Posterior cingulate gyrus (tissue), 11 donors: ENCODE results near the gene LANCL3.
A peak's percentile ranks its signal among the peaks of the same experiment; 100 is the strongest.

Source experiments
- DNase-seq, 10 donors: peaks; one replicate each; pipeline versions ENCODE4 v3.0.0 to v3.0.0-alpha.2; 2020 to 2021; ENCODE audit warnings: mixed read lengths in 3 of 10
- intact Hi-C: fragments of 100-400 bp; cut with DNase I; formaldehyde crosslinking; loops from one replicate; pipeline ENCODE4 v1.15.1; 2023

The LANCL3 gene

DNA sequence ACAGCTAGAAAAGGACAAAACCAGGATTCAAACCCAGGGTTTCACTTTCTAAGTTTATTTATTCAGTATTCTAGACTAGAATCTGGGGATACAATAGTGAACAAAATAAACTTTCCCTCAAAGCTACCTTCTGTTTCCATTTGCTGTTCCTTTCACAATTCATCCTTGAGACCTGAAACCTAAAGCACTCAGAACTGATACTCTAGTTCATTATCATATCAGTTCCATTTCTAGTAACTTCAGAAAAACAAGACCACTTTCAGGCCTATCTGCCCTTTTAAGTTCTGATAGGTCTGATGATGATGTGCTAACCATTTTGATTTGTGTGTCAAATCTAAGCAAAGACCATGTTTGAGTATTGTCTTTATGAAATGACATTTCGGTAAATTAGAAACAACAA lies 106.3 kb downstream of the LANCL3 start:
- intact Hi-C loops, result no loop called here
- no peak for DNase-seq

DNA sequence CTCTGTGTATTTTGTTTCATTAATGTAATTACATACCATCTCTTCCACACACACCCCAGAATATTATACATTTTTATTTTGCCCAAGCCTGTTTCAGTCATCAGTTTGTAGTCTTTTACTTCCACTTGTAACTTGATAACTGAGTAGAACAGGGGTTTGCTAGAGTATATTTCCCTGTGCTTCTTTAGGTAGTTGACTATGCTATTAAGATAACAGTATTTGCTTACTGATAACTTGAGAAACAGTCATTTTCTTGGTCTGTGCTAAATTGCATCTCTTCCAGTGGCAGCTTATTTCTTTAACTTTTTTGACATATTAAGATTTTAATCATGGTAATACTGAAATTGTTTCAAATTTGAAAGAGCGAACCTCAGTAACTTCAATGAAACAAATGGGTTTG lies 107.1 kb downstream of the LANCL3 start:
- intact Hi-C loops, result no loop called here
- DNase-seq, result no peak

DNA sequence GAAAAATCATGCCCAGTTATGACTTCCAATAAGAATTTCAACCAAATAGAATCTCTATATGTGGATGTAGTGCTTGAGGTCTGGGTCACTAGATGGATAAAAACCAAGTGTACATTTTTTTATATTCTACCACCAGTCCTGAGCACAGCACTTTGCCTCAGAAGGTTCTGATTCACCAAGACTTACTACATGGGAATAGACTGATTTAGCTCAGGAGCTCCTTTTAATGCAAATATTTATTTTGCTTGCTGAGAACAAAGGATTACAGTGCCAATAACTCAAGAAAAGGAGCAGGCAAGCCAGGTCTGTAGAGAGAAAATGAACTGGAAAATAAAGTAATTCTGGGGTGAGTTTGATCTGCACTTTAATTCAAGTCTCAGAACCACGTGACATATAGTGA lies 107.8 kb downstream of the LANCL3 start:
- intact Hi-C loops, result no loop called here
- DNase-seq, result no peak

DNA sequence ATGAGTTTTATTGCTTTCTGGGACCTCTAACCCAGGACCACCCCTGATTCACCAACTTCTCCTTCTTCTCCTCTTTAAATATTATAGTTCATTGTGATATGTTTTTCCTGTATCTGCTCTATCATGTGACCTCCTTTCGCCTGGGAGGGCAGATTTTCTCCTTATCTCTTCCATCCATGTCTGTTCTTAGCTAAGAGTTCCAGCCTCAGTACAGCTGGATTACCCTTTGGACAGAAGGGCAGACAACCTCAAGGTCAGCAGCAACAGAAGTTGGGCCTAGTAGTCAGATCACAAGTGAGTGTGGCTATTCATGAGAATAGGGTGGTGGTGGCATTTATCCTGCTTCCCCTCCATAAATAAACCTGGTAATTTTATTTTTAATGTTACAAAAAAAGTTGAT lies 108.4 kb downstream of the LANCL3 start:
- intact Hi-C loops, result no loop called here
- DNase-seq, result no peak

GRCh38 chrX:37684426-37684825 lies 113.0 kb downstream of the LANCL3 start:
- no peak for DNase-seq
- intact Hi-C loops, result no loop called here

- no peak for DNase-seq
- intact Hi-C loops, result no loop called here
Observed at GRCh38 chrX:37684973-37685372, 113.5 kb downstream of the LANCL3 start.

- DNase-seq, result peak; percentile 30 to 94 (median 51)
- intact Hi-C loops, result no loop called here
Observed at GRCh38 chrX:37685381-37686359, 114.2 kb downstream of the LANCL3 start, which contains the start of gene XK. TSS of gene XK (plus strand) at chrX:37685791. CDS start at chrX:37685962, 171 bp downstream.

GRCh38 chrX:37686369-37686995 lies 115.0 kb downstream of the LANCL3 start:
- no peak for DNase-seq
- intact Hi-C loops, result no loop called here

- DNase-seq, result no peak
- intact Hi-C loops, result no loop called here
Observed at GRCh38 chrX:37686996-37687395, 115.5 kb downstream of the LANCL3 start.

GRCh38 chrX:37690119-37690518 lies 118.7 kb downstream of the LANCL3 start:
- no peak for DNase-seq
- intact Hi-C loops, result no loop called here

GRCh38 chrX:37692918-37693317 lies 121.5 kb downstream of the LANCL3 start:
- intact Hi-C loops, result no loop called here

DNA sequence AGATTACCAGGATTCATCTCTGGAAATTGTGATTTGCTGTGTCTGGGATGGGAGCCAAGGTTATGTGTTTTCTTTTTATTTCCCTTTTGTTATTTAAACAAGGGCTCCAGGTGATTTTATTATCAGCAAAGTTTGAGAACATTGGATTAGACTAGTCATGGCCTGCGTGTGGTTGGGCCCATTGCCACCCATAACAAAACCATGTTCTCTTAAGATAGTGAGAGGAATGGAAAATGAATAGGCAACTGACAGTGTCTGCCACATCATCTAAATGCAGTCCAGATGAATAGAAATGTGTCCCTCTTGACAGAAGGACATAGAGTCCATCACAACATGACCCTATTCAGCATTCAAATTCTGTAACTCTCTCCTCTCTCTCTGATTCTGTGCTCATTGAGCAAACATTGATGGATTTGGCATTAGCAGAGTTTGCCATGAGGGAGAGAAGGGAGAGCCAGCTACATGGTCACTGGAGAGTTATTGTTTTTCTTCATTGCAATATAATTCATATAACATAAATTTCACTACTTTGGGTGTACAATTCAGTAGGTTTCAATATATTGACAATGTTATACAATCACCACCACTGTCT lies 125.8 kb downstream of the LANCL3 start:
- no peak for DNase-seq
- intact Hi-C loops, result no loop called here

More at GRCh38 chrX:37692918-37693317, 121.5 kb downstream of the LANCL3 start:
- DNase-seq, result no peak

- intact Hi-C loops, result no loop called here
Observed at GRCh38 chrX:37701588-37701987, 130.1 kb downstream of the LANCL3 start.

GRCh38 chrX:37711991-37712390 lies 140.5 kb downstream of the LANCL3 start:
- intact Hi-C loops, result no loop called here
- no peak for DNase-seq

More at GRCh38 chrX:37701588-37701987, 130.1 kb downstream of the LANCL3 start:
- no peak for DNase-seq

DNA sequence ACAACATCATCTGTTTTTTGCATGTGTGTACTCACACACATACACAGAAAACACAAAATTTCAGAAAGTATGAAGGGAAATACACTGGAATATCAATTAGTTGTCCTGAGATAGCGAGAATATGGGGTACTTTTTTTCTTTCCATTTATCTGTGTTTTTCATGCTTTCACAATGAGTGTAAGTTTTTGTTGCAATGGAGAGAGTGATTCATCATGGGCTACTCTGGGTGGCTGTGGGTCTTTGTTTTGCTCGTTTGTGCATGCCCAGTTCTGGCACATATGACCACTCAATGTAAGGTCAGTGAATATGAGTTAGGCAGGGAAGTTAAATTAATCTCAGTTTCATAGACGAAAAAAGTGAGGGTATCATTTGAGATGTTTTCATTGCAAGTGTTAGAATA lies 141.0 kb downstream of the LANCL3 start:
- no peak for DNase-seq
- intact Hi-C loops, result no loop called here

DNA sequence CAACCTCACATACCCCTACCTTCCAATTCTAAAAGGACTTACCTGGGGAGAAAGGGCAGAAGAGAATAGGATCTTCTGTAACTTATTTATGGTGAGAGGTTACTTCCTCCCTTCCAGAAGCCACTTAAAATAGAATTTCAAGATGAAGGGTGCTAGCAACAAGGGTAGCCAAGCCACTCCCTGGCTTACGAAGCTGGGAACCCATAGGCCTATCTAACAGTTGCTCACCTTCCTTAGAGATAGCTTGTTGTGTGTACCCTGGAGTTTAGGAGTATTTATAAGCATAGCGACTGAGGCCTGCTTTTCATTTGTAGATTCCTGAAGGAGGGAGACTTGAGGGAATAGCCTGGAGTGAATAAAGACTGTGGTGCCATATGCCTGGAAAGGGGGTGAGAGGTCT lies 143.0 kb downstream of the LANCL3 start:
- DNase-seq, result no peak
- intact Hi-C loops, result no loop called here

- intact Hi-C loops, result no loop called here
- DNase-seq, result no peak
Observed at GRCh38 chrX:37716602-37717001, 145.1 kb downstream of the LANCL3 start.

GRCh38 chrX:37717708-37718107 lies 146.2 kb downstream of the LANCL3 start:
- intact Hi-C loops, result no loop called here
- no peak for DNase-seq

GRCh38 chrX:37722595-37722994 lies 151.1 kb downstream of the LANCL3 start:
- no peak for DNase-seq
- intact Hi-C loops, result no loop called here

DNA sequence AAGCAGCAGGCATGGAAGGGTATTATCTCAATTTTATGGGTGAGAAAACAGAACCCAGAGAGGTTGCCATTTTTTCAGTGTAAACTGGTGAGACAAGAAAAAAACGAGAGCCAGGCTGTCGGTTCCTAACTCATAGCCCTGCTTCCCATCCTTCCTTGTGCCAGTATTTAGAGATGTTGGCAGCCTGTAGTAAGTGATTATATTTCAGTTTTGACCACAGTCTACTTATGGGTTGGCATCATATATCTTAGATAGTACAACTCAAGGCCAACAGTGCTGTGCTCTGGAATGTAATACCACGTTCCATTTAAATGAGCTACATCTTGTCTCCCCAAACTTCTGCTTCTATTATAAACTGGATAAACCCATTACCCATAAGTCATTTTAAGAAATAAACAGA lies 154.9 kb downstream of the LANCL3 start:
- intact Hi-C loops, result no loop called here
- DNase-seq, result no peak
